DMS114 treated with DMSO at 0.1 percent for 48 hours (cell line): ENCODE data around the gene OS9.
A peak's percentile ranks its signal among the peaks of the same experiment; 100 is the strongest.

Experiments
- DNase-seq: peaks from one replicate; lab custom pipeline; 2025; ENCODE audit not compliant: unreplicated experiment; lab: John Stamatoyannopoulos, UW

Gene OS9

DNA sequence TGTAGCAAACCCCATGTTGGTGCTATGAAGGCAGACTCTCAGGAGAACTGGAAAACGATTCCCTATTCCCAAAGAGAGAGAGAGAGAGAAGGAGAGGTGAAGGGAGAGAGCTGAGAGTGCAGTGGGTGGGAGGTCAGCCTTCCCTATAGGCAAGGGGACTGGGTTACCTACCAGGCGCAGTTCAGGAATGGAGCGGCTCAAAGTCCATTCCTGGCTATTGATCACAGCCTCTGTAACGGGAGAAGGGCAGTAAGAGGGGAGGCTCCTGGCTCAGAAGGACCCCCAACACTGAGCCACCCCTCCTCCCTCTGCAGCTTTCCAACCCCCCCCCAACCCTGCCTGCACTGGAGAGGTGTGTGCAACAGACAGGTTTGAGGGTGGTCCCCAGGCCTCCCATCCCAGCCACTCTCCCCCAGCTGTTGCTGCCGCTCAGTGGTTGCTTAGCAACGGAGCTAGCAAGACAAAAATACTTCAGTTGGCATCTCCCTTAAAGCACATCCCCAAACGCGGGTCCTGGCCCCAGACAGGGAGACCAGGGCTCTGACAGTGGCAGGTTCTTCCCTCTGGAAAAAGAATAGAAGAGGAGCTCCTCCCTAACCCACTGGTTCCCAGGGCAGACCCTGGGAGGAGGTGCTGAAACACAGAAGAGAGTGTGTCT, 41.4 kb downstream of the OS9 start:
- no peak for DNase-seq

DNA sequence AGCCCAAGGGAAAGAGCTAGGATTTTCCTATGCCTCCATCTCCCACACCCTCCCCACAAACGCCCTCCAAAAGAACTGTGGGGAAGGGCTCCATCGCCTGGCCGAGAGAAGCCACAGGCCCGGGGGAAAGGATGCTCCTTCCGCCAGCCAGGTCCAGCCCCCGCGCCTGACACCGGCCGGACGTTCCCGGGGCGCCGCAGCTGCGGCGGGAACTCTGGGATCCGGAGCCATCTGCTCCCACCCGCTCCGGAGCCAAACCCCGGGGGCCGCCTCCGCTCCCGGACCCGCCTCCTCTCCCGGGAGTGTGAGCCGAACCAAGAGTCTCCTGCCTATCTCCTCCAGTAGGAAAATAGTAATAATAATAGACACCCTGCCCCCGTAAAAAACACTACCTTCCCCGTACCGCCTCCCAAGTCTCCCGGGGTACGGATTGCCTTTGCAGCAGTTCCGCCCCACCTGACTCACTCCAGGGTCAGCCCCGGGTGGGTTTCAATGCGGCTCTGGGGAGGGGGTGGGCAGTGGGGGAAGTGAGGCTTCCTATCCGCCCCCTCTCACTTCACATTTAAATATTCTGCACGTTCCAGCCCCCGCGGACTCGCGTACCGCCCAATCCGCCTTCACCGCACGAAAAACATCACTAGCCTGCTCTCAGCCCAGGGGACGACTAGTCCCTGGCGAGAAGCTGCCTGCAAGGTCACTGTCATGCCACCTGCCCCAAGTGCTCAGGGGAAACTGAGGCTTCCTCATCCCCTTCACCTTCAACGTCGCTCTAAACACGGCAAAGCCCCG, 42.2 kb downstream of the OS9 start:
- peak; percentile 54 for DNase-seq

GRCh38 chr12:57736741-57737466, 43.0 kb downstream of the OS9 start:
- DNase-seq: peak; percentile 37

GRCh38 chr12:57737467-57738460, 43.8 kb downstream of the OS9 start:
- DNase-seq: no peak

- DNase-seq: peak; percentile 13
Measured at GRCh38 chr12:57738661-57739237, 44.8 kb downstream of the OS9 start, which contains the start of gene AGAP2. Gene AGAP2 (minus strand): TSS chr12:57738742. CDS start chr12:57738246, 496 bp downstream.

- no peak for DNase-seq
Measured at GRCh38 chr12:57739387-57739786, 45.5 kb downstream of the OS9 start.

DNA sequence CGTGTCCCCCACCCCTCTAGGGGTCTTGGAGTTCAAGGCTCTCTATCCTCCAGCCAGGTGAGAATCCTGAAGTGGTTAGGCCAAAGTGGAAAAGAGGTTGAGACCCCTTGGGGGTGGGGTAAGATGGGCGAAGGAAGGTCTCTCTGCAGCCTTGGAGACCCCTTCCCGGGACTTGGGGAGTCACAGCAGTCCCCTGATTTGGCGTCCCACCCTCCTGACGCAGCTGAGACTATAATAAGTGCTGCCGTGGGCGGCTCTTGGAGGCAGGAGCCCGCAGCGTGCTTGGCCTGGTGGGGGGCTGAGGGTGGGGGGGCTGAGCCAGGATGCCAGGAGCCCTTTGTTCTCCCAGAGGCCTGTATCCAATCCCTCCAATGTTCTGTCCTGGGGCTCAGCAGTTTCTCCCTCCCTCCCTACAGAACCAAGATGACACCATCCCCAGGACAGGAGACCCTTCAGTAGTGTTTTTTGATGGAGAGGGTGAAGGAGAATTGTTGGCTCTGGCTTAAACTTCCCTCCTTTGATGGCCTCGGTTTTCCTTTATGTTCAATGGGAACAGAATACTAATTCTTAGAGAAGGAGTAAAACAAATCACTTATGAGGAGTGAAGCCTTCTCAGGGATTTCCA, 46.1 kb downstream of the OS9 start:
- no peak for DNase-seq

DNA sequence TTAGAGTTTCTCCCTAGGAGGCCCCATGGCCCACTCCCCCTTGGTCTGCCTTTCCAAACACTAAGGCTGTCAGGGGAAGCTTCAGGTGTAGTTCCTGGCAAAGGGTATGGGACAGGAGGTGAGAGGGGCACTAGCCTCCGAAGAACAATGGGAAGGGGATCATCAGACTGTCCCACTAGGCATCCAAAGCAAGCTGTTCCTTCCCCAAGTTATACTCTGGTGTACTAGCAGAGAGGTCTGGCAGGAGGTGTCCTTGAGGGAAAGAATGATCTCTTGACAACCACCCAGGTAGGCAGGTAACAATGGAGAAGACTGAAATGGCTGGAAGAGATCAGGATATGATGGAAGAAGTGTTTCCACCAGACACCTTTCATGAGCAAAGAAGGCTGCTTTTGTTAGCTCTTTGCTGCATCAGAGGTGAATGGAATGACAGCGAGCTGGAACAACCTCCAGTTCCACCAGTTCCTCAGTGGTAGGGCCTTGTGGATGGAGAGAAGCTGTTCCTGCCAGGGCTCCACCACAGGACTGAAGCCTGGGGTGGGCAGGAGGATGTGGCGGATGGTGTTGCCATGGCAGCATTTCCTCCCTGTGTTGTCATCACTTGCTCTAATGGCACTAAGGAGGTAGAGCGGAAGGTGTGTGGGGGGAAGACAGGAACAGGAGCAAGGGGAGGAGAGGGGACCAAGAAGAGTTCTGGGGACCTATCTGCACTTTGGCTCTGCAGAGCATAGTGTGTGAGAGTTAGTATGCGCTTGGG, 46.9 kb downstream of the OS9 start:
- no peak for DNase-seq

DNA sequence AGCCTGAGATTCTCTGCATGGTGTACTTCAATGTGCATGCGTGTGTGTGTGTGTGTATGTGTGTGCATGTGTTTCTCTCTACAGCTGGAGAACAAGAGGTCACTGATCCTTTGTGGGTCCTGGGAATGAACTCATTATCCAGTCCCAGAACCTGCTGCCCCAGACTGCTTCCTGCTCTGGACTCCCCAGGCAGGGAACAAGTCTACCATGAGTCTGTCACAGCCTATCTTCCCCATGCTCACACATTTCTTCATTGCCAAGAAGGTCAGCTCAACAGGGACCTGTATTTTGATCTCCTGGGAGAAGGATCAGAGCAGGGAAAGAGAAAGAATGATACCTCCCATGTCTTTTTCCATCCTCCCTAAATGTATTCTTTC, 47.5 kb downstream of the OS9 start:
- no peak for DNase-seq

DNA sequence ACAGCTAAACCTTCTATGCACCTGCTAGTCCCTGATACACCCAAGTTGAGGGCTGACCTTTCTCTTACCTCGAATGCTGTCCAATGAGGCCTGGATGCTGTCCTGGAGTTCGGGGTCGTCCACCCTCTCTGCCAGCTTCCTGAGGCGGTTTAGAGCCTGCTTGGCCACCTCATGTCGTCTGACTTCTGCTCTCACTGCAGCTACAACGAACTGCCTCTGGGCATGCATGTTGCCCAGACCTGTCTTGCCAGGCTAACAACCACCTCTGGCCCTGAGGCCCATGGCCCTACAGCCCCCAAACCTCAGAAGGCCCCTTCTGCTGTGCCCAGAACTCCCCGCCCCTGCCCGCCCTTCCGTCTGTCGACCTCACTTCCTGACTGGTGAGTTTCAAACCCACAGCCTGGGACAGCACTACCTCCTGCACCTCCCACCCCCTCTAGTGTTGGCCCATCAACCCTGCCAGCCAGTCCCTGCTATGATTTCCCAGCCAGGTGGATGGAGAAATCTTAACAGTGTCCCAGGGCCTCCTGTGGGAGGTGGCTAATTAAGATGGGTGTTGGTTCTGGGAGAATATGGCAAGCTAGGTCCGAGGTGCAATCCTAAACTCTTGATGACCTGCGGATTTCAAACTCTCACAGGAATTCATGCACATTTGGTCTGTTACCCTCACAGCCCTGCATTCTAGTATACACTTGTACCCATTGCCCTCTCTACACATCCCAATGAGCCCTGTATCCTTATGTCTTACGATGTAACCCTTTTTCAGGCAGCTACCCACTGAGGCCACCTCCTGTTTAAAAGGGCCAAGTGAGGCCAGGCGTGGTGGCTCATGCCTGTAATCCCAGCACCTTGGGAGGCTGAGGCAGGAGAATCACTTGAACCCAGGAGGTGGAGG, 48.2 kb downstream of the OS9 start:
- no peak for DNase-seq

DNA sequence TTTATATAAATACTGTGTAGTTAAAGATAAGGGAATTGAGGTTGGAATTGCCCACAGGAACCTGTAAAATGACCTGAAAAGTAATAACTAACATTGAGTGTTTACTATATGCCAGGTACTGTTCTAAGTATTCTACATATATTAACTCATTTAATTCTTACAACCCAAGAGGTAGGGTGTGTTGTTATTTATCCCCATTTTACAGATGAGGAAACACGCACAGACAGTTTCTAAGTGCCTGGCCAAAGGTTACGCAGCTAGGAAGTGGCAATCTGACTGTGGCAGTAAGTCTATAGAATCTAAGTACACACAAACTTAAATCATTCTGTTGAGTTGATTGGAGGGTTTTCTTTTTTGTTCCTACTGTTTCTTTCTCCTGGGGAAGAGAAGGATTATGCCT, 49.8 kb downstream of the OS9 start:
- no peak for DNase-seq

GRCh38 chr12:57744194-57744776, 50.4 kb downstream of the OS9 start:
- DNase-seq: peak; percentile 47

DNA sequence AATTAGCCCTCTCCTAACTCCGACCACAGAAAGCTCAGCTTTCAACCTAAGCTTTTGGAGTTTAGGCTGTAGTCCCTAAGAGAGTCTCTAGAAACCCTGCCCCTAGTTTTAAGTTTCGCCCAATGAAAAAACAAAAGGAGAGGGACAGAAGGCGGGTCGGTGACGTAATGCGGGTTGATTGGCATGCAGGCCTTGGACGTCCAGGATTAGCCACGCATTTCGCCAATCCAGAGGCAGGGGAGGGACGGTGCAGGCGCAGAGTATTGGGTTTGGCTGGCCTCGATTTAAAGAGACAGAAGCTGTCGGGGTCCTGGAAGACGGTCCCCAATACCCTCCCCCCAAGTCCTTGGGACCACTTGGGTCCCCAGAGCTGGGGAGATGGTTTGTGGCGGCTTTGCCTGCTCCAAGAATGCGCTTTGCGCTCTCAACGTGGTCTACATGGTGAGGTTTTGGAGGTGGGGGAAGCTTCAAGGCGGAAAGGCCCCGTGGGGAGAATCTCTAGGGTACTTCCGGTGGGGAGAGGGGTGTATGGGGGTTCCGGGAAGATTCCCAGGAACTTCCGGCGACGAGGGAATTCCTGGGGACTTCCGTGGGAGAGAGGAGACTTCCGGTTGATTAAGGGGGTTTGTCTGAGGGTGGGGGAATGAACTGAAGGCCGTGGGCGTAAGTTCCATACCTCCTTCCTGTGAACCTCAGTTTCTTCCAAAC, 51.0 kb downstream of the OS9 start, which contains the start of gene TSPAN31:
Gene TSPAN31, plus strand, starts transcription at position 263 of the 708 bp plus-strand sequence. Its CDS starts 116 bp downstream, at position 379.
- peak; percentile 93 for DNase-seq

DNA sequence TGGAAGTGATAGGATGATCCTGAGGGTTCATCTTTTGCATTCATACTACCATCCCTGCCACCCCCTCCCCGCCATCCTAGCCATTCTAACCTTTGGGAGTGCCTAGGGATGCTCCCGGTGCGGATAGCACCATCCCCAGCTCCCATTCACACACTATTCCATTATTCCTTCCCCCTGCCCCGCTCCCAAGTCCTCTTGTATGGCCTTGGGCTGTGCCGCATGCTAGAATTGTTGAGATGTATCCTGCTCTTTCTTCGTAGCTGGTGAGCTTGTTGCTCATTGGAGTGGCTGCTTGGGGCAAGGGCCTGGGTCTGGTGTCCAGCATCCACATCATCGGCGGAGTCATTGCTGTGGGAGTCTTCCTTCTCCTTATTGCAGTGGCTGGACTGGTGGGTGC, 51.6 kb downstream of the OS9 start:
- no peak for DNase-seq

- DNase-seq: no peak
Measured at GRCh38 chr12:57746025-57746424, 52.1 kb downstream of the OS9 start.

DNA sequence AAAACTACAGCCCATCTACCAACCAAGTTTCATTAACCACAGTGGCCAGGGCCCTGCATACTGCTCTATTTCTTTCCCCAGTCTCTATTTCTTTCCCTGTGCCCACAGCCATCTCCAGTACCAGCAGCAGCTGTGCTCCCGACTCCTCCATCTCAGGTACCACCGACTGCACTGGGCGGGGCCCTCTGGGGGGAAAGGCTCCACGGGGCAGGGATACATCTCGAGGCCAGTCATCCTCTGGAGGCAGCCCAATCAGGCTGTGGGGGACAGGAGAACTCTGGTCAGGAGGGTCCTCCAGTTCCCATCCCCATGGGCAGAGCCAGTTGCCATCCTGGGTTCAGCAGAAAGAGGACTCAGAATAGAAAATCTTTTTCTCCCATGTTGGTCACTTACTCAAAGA, 55.1 kb downstream of the OS9 start:
- no peak for DNase-seq
